GM21717 (cell line): ENCODE measurements around the gene BLCAP.

Experiments used
- ATAC-seq: cut with Tn5 transposase; IDR thresholded peaks from one replicate; pipeline ENCODE4 v1.9.1; 2021; ENCODE audit warnings: mild to moderate bottlenecking, moderate library complexity; ENCODE audit not compliant: unreplicated experiment

Gene BLCAP

GRCh38 chr20:37530696-37531095 lies 3.0 kb upstream of the BLCAP start:
- no peak for ATAC-seq

DNA sequence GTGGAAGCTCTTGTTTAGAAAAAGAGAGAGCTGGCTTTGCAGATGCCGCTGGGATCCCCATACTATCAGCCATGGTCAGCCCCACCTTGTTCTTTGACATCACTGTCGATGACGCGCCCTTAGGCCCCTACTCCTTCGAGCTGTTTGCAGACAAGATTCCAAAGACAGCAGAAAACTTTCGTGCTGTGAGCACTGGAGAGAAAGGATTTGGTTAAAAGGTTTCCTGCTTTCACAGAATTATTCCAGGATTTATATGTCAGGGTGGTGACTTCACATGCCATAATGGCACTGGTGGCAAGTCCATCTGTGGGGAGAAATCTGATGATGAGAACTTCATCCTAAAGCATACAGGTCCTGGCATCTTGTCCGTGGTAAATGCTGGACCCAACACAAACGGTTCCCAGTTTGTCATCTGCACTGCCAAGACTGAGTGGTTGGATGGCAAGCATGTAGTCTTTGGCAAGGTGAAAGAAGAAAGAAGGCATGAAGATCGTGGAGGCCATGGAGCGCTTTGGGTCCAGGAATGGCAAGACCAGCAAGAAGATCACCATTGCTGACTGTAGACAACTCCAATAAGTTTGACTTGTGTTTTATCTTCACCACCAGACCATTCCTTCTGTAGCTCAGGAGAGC lies 2.4 kb upstream of the BLCAP start:
- ATAC-seq: no peak

DNA sequence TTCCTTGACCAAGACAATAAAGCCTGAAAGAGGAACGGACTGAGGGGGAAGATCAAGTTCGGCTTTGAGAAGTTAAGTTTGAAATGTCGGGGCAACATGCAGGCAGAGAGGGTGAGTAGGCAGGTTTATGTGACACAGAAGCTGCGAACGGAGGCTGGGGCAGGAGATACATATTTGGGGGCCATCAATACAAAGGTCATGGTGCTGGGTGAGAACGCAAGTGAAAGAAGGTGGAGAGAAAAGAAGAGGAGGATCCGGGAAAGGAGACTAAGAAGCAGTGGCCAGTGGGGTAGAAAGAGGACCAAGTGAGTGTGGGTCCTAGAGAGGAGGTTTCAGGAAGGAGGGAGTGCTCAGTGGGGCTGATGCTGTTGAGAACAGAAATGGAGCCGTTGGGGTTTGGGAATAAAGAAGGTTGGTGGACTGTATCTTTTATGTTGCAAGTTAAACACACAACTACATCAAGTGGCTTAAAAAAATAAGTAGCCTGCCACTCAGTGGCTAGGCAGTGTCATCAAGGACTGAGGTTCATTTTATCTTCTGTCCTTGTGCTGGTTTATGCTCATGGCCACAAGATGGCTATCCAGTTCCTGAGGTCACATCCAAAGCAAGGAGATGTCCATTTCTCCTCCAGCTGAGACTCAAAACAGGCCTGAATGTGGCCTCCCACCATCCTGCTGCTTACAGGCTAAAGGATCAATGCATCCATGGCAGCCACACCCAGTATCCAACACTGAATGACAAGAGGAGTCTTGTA lies 1.7 kb upstream of the BLCAP start:
- no peak for ATAC-seq

- no peak for ATAC-seq
These were observed 954 bp upstream of the BLCAP start for GRCh38 chr20:37528446-37529213.

- ATAC-seq: no peak
These were observed 638 bp downstream of the BLCAP start for GRCh38 chr20:37526839-37527637.

- no peak for ATAC-seq
These were observed 1.3 kb downstream of the BLCAP start for GRCh38 chr20:37526238-37526838.

DNA sequence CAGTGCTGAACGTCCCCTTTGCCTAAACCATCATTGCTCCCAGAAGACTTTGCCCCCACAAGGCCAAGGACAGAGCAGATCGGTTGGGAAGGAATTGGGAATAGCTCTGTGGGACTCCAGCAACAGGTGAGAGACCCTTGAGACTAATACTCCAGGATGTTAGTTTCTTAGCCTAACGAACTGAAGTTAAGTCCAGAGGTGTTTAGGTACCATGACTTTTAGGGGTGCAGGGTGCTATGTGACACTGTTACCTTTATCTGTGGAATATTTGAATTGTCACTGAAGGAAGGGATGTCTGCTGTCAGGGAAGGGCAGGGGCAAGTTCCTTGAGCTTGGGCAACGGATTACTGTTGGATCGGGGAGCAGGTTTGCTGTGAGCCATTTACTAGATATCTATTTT lies 1.9 kb downstream of the BLCAP start:
- ATAC-seq: no peak

DNA sequence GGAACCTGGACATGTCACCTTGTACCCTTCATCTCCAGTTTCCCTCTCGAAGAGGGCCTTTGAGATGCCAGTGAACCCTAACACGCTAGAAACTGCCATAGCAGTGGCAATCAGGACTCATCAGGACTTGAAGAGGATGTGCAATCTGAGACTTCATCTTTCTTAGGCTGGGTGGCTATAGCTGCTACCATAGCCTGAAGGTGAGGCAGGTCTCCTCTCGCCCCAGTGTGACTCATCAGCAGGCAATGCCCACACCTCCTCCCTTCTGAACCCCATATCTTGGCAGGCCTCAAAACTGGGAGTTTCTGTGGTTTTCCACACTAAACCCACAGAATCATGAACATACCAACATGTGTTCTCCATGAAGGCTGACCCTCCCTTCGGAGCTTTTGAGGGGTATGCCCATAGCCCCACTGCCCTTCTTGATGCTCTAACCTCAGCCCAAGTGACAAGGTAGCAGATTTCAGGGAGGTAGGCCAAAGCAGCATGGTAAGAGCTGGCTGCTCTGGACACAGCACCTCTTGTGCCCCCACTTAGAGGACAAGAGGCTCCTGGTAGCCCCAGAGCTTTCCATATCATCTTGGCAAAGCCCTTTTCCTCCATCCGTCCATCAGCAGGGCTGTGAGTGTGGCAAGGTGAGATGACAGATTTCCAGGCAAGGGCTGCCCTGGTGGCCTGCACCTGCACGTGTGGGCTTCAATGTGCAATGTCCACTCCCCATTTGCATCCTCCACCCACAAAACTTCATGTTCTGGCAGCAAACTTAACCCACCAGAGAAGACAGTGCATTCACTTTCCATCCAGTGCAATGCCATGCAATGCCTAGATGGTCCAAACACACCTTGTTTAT lies 2.6 kb downstream of the BLCAP start:
- no peak for ATAC-seq

DNA sequence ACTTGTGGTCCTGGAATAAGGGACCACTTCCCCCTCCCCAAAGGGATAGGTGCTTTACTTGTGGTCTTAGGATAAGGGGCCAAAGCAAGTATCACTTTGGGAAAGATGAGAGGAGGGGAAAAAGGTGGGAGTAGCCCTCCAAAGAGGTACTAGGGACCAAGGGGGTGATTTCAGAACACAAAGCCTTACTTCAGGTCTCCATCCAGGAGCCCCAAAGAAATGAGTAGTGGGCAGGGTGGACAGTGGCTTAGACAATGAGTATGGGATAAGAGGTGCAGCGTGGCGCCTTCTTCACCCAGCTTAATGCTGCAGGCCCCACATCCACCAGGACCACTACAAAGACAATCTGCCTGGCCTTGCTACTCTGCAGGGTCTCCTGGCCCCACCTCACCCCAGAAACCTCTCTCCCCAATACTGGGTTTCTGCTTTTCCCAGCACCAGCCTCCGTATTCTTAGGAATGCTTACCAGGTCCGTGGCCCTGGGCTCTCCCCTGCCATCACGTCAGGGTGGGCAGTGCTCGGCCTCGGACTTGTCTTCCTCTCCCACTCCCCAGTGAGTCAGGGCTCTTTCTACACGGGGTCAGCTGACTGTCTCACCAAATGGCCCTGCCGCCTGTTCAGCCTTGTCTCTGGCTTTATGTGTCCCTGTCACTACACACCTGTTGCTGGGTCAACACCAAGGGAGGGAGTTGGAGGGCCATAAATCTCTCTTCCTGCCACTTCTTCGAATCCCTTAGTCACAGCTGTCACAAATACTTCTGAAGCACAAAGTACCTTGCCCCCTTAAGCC lies 3.6 kb downstream of the BLCAP start:
- ATAC-seq: no peak

- no peak for ATAC-seq
These were observed 4.7 kb downstream of the BLCAP start for GRCh38 chr20:37523012-37523391.

- ATAC-seq: no peak
These were observed 5.2 kb downstream of the BLCAP start for GRCh38 chr20:37522260-37523011.

DNA sequence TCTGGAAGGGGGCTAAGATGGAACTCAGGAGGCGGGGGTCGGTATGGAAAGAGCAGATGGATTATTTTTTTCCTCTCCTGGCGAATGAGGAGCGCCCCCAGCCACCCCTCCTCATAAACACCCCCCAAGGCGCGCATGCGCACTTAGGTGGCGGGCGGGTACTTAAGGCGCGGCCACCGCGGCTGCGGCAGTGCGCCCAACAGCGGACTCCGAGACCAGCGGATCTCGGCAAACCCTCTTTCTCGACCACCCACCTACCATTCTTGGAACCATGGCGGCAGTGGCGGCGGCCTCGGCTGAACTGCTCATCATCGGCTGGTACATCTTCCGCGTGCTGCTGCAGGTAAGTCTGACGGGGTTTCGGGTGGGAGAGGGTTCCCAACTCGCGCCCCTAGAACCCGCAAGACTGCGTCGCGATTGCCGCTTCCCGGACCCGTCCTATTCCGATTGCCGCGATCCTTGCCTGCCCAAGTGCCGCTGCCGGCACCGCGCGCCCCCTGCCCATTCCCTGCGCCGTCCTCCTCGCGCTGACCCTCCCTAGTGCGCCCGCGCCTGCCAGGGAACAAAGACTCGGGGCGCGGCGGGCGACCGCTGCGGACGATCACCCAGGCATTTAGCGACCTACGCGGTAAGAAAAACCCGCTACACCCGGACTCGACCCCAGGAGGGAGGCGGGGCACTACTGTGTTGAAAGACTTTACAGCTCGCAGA lies 6.5 kb downstream of the BLCAP start, which contains the start of gene NNAT:
NNAT (plus strand) TSS at position 190 of the 711 bp plus-strand sequence; CDS start at position 272, 82 bp downstream.
- ATAC-seq: no peak

DNA sequence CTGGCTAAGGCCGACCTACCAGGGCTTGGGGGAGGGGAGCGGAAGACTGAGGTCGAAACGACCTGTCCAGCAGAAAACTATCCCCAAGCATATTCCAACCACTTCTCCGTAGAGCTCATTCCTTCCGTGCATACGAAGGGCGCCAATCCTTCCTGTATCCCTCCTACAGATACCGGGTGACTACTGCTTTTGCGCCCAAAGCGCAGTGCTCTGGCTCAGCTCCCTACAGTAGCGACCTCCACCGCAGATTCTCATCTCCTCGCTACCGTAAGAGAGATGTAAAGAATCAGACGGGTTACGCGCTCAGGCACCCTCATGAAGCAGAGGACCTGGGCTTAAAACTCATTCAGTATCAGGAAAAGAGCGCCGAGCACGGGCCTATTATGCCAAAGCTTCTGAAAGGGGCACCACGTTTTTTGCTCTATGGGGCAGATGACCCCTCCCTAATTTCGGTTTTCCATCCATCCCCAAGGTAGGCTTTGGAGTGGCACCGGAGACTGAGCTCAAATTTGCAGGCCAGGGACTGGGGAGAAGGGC lies 7.2 kb downstream of the BLCAP start:
- no peak for ATAC-seq

GRCh38 chr20:37519508-37520418 lies 7.9 kb downstream of the BLCAP start:
- ATAC-seq: no peak

DNA sequence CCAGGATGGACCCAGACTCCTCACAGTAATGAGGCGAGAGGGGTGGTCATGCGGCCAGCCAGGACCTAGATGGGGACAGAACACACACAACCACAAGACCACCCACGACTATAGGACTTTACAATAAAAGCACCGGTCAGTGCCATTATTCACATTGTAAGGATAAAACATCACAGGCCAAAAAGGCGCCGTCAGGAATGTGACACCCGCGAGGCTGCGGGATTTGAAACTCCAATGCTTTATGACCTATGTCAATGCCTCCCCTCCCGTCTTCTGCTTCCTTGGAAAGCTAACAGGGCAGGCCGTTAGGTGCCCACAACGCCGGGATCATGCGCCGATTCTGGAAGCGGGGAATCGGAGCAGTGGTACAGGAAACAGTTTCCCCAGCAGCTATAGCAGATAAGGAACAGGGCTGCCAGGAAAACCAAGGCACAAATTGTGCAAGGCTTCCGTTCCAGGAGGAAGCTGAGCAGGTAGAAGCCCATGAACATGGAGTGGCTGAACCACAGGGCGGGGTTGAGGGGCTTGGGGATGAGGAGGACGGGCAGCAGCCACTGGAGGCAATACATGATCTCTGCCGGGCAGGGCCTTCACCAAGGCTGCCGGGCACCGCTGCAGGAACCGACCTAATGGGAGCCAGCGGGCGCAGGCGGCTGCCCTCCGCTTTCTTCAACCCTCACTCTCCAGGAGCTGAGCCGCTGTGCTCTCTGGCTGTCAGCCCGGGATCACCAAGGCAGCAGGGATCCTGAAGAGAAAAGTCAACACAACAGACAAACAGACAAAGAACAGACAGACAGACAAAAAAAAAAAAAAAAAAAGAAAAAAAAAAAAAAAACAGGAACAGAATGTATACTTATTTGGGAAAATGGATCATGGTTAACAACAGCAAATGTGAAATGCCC lies 8.8 kb downstream of the BLCAP start:
- ATAC-seq: no peak
